Mesodermal cell (in vitro differentiated cells): ENCODE data around the gene TSKS.

Source experiments
- H3K27ac ChIP-seq: 2 replicates; pipeline ENCODE4 v1.7.0; 2013; ENCODE audit warnings: mild to moderate bottlenecking, low read depth, low read length, moderate library complexity; ENCODE audit not compliant: severe bottlenecking
- H3K36me3 ChIP-seq: 2 replicates; pipeline ENCODE4 v1.7.1; 2013; ENCODE audit warnings: mild to moderate bottlenecking, low read length, moderate library complexity; ENCODE audit not compliant: control insufficient read depth, insufficient read depth
- H3K4me1 ChIP-seq: one replicate; pipeline ENCODE4 v1.7.1; 2013; ENCODE audit warnings: mild to moderate bottlenecking, low read length; ENCODE audit not compliant: insufficient read depth, control insufficient read depth, poor library complexity, severe bottlenecking
- H3K4me3 ChIP-seq: 2 replicates; pipeline ENCODE4 v1.7.0; 2013; ENCODE audit warnings: low read length, control low read depth, mild to moderate bottlenecking; ENCODE audit not compliant: insufficient read depth, poor library complexity, severe bottlenecking; ENCODE audit errors: extremely low read depth
- H3K9me3 ChIP-seq: 2 replicates; pipeline ENCODE4 v1.7.1; 2013; ENCODE audit warnings: mild to moderate bottlenecking, low read length, moderate library complexity; ENCODE audit not compliant: control insufficient read depth
- WGBS, 2 experiments: methylation state at CpG; one replicate each; pipeline ENCODE4 v1.1.5; 2013; ENCODE audit warnings: missing lambda C conversion rate in 2 of 2; ENCODE audit not compliant: insufficient coverage in 2 of 2; 5-methylcytosine and 5-hydroxymethylcytosine counted together

TSKS gene

GRCh38 chr19:49805822-49806619 is 42.9 kb upstream of the TSKS start:
- H3K4me1 ChIP-seq, result no peaks in the 10 kb centered on the region
- peaks cover 52% of the 10 kb centered on the region for H3K36me3 ChIP-seq
- H3K4me3 ChIP-seq, result no peak overlapping the region
- H3K9me3 ChIP-seq, result no peaks in the 10 kb centered on the region
- H3K27ac ChIP-seq, result no peak overlapping the region
- WGBS, 2 experiments, result 95 to 96% methylated on average over 18 to 19 of the region's 20 CpGs

DNA sequence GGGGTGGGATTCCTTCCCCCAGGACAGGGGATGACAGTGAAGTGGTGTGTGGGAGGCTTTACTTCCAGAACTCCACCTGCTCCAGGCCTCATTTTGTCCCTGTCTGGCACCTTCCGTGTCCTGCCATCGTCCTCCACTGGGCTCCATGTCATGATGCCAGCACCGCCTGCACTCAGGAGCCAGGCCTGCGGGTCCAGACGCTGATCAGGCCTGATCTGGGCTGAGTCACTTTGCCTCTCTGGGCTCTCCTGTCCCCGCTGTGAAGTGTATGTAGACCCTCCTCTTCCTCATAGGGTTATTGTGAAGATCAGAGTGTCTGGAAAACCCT is 40.4 kb upstream of the TSKS start:
- H3K9me3 ChIP-seq, result no peaks in the 10 kb centered on the region
- H3K4me3 ChIP-seq, result no peak overlapping the region
- WGBS, 2 experiments, result 91 to 96% methylated on average over 5 to 6 of the region's 6 CpGs
- H3K36me3 ChIP-seq, result peaks cover 77% of the 10 kb centered on the region
- no peak overlapping the region for H3K27ac ChIP-seq
- H3K4me1 ChIP-seq, result no peaks in the 10 kb centered on the region

DNA sequence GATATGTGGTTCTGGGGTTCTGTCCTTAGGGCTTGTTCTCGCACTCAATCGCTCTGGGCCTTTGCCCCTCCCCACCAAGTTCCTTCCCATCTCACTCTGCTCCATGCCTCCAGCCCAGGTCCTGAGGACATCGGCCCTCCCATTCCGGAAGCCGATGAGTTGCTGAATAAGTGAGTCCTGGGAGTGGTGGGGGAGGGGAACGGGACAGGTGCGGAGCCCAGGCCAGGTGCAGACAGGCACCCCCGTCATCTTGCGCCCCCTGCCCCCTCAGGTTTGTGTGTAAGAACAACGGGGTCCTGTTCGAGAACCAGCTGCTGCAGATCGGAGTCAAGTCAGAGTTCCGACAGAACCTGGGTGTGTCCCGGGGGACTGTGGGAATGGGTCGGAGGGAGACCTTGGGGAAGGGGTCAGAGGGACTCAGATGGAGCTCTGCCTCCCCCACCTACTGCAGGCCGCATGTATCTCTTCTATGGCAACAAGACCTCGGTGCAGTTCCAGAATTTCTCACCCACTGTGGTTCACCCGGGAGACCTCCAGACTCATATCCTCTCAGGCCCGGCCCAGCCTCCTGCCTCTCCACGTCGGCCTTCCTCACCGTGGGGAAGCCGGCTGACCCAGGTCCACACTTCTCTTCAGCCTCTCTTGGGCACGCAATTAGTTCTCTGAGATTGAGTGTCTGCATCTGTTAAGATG is 39.9 kb upstream of the TSKS start:
- Histone ChIP-seq H3K27ac (no peak overlapping the region), H3K4me3 (no peak overlapping the region), H3K4me1 (no peaks in the 10 kb centered on the region), H3K36me3 (peaks cover 79% of the 10 kb centered on the region), H3K9me3 (no peaks in the 10 kb centered on the region)
- WGBS, 2 experiments, result 93 to 95% methylated on average over 15 to 16 of the region's 24 CpGs

DNA sequence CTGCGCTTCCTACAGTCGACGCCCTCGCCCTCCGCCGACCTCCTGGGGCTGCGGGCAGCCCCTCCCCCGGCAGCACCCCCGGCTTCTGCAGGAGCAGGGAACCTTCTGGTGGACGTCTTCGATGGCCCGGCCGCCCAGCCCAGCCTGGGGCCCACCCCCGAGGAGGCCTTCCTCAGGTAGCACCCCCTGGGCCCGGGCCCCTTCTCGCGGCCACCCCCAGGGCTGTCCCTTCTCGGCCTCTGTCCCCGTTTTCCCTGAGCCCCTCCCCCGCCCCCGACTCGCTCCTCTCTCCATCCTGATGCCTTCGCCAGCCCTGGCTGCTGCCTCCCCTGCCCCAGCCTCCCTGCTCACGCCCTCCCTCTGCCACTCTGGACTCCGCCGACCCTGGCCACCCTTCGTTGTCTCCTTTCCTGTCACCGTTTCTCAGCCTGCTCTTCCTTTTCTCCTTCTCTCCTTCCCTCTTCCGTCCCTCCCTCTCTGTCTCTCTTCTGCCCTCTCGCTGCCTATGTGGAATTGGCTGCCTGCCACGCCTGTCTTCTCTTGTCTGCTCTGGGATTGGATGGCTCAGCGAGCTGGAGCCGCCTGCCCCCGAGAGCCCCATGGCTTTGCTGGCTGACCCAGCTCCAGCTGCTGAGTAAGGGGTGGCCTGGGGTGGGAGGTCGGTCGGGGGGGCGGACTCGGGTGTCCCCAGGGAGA is 39.0 kb upstream of the TSKS start:
- WGBS, 2 experiments, result 29 to 32% methylated on average over 20 to 31 of the region's 38 CpGs
- no peaks in the 10 kb centered on the region for H3K4me1 ChIP-seq
- H3K4me3 ChIP-seq, result peak overlapping the region; percentile 10
- no peak overlapping the region for H3K27ac ChIP-seq
- H3K36me3 ChIP-seq, result peaks cover 80% of the 10 kb centered on the region
- H3K9me3 ChIP-seq, result no peaks in the 10 kb centered on the region

GRCh38 chr19:49801401-49801888 is 38.3 kb upstream of the TSKS start:
- peaks cover 83% of the 10 kb centered on the region for H3K36me3 ChIP-seq
- no peak overlapping the region for H3K4me3 ChIP-seq
- H3K27ac ChIP-seq, result no peak overlapping the region
- 93 to 98% methylated on average over 23 to 27 of the region's 32 CpGs for WGBS, 2 experiments
- no peaks in the 10 kb centered on the region for H3K4me1 ChIP-seq
- no peaks in the 10 kb centered on the region for H3K9me3 ChIP-seq

GRCh38 chr19:49800771-49801170 is 37.7 kb upstream of the TSKS start:
- Histone ChIP-seq H3K36me3 (peaks cover 83% of the 10 kb centered on the region), H3K4me3 (no peak overlapping the region), H3K9me3 (no peaks in the 10 kb centered on the region), H3K4me1 (no peaks in the 10 kb centered on the region), H3K27ac (no peak overlapping the region)
- WGBS, 2 experiments, result 94 to 97% methylated on average over 8 to 10 of the region's 10 CpGs

GRCh38 chr19:49799798-49800376 is 36.8 kb upstream of the TSKS start:
- peaks cover 85% of the 10 kb centered on the region for H3K36me3 ChIP-seq
- no peaks in the 10 kb centered on the region for H3K4me1 ChIP-seq
- H3K27ac ChIP-seq, result no peak overlapping the region
- no peak overlapping the region for H3K4me3 ChIP-seq
- H3K9me3 ChIP-seq, result no peaks in the 10 kb centered on the region
- WGBS, 2 experiments, result 96% methylated on average over 24 to 25 of the region's 25 CpGs

GRCh38 chr19:49799271-49799797 is 36.2 kb upstream of the TSKS start:
- no peak overlapping the region for H3K27ac ChIP-seq
- H3K36me3 ChIP-seq, result peaks cover 85% of the 10 kb centered on the region
- 93 to 96% methylated on average over 26 to 28 of the region's 28 CpGs for WGBS, 2 experiments
- no peaks in the 10 kb centered on the region for H3K4me1 ChIP-seq
- no peaks in the 10 kb centered on the region for H3K9me3 ChIP-seq
- no peak overlapping the region for H3K4me3 ChIP-seq

GRCh38 chr19:49798574-49798973 is 35.5 kb upstream of the TSKS start:
- 96% methylated on average over 11 of the region's 11 CpGs for WGBS, 2 experiments
- H3K4me1 ChIP-seq, result peaks cover 3% of the 10 kb centered on the region
- H3K4me3 ChIP-seq, result no peak overlapping the region
- H3K27ac ChIP-seq, result no peak overlapping the region
- peaks cover 85% of the 10 kb centered on the region for H3K36me3 ChIP-seq
- no peaks in the 10 kb centered on the region for H3K9me3 ChIP-seq

DNA sequence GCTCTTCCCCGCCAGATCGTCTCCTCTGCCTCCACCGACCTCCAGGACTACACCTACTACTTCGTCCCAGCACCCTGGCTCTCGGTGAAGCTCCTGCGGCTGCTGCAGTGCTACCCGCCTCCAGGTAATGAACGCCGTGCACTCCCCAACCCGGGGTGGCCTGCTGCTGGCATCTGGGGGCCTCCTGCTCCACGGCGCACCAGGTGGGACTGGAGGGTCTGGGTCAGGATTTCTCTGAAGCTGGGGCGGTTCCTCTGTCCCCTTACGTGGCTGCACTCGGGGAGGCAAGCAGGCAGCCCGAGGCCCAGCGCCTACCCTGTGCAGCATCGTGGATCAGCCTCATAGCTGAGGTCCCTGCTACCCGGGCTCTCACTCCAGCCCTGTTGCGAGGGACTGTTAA is 32.5 kb upstream of the TSKS start:
- peaks cover 12% of the 10 kb centered on the region for H3K4me1 ChIP-seq
- H3K9me3 ChIP-seq, result no peaks in the 10 kb centered on the region
- no peak overlapping the region for H3K4me3 ChIP-seq
- H3K27ac ChIP-seq, result no peak overlapping the region
- H3K36me3 ChIP-seq, result peaks cover 95% of the 10 kb centered on the region
- 91 to 96% methylated on average over 14 to 17 of the region's 20 CpGs for WGBS, 2 experiments
